GM23338 (cell line): ENCODE data around the gene NLRC3. TPM values are rescaled to one million over a fixed set of nuclear protein-coding genes. Genes with fewer than 3 reads are reported as not detected.

Experiments
- NANOG ChIP-seq: IDR thresholded peaks from 2 replicates; pipeline ENCODE4 v1.6.1; 2016; ENCODE audit warnings: antibody characterized with exemption, borderline replicate concordance
- STAT1 ChIP-seq: IDR thresholded peaks from one replicate; pipeline ENCODE4 v1.6.1; 2016; ENCODE audit warnings: antibody characterized with exemption; ENCODE audit not compliant: unreplicated experiment
- ZNF114 ChIP-seq: fragments of 250-450 bp; sonication (Bioruptor Pico); IDR thresholded peaks from 2 replicates; pipeline ENCODE4 v1.5.0; 2020; ENCODE audit warnings: mild to moderate bottlenecking, moderate library complexity
- polyA plus RNA-seq: library from polyadenylated mRNA; unstranded; fragments of >200 nt; fragmentation: Nextera tagmentation; extraction: Ambion mirVana; gene quantifications from 2 replicates; pipeline ENCODE4 v1.2.1, GENCODE V29; 2016
- total RNA-seq: library from RNA; depleted of rRNA; stranded (reverse); fragments of >200 nt; shearing (Covaris generic); gene quantifications from 2 replicates; pipeline ENCODE4 v1.2.3, GENCODE V29; 2014
- TF ChIP-seq, protein P1 (sequence below): fragments of 250-450 bp; sonication (Bioruptor Pico); IDR thresholded peaks from 2 replicates; pipeline ENCODE4 v1.5.0; 2020; ENCODE audit warnings: mild to moderate bottlenecking, moderate library complexity
- TF ChIP-seq, protein P2 (sequence below), 2 experiments: fragments of 200-600 bp in 1 of 2; sonication (generic) in 1 of 2; conservative IDR thresholded peaks; 2 replicates each; pipeline versions ENCODE4 v1.5.1 to v1.6.1; 2016 to 2017; ENCODE audit warnings: antibody characterized with exemption in 2 of 2, low read depth in 2 of 2, mild to moderate bottlenecking in 2 of 2, moderate library complexity in 1 of 2
- TF ChIP-seq, protein P3 (sequence below): IDR thresholded peaks from 2 replicates; pipeline ENCODE4 v1.6.1; 2016; ENCODE audit warnings: antibody characterized with exemption

Gene NLRC3
- total and polyA plus RNA-seq, 2 experiments from 2014 or later = 0.11 to 0.49 TPM

DNA sequence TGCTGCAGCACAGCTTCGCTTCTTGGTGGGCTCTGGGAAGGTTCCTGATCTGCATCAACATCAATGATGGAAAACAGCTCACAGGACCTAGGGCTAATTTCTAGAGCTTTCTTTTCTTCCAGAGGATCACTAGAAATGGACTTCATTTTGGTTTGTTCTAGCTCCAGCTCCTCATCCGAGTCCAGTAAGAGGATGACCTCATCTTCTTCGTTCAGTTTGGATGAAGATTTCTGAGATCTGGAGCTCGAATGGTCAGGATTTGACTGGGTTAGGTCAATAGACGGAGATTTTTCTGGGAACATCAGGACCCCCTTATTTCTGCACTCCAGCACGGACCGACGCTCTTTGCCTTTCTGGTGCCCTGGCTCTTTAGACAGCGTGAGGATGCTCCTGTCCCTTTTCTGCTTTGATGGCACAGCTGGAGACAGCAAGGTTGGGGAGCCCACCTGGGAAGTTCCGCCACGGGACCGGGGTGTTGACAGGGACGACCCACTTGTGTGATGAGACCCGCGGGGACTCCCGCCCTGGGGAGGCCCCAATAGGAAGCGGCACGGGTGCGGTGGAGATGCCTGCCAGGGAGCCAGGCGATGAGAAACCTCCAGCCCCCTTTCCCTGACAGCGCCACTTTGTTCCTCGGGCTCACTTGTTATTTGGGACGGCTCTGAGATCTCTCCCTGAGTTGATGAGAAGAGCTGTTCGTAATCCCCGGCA, 12.9 kb upstream of the NLRC3 start (continued):
- TF ChIP-seq, protein P1, sequence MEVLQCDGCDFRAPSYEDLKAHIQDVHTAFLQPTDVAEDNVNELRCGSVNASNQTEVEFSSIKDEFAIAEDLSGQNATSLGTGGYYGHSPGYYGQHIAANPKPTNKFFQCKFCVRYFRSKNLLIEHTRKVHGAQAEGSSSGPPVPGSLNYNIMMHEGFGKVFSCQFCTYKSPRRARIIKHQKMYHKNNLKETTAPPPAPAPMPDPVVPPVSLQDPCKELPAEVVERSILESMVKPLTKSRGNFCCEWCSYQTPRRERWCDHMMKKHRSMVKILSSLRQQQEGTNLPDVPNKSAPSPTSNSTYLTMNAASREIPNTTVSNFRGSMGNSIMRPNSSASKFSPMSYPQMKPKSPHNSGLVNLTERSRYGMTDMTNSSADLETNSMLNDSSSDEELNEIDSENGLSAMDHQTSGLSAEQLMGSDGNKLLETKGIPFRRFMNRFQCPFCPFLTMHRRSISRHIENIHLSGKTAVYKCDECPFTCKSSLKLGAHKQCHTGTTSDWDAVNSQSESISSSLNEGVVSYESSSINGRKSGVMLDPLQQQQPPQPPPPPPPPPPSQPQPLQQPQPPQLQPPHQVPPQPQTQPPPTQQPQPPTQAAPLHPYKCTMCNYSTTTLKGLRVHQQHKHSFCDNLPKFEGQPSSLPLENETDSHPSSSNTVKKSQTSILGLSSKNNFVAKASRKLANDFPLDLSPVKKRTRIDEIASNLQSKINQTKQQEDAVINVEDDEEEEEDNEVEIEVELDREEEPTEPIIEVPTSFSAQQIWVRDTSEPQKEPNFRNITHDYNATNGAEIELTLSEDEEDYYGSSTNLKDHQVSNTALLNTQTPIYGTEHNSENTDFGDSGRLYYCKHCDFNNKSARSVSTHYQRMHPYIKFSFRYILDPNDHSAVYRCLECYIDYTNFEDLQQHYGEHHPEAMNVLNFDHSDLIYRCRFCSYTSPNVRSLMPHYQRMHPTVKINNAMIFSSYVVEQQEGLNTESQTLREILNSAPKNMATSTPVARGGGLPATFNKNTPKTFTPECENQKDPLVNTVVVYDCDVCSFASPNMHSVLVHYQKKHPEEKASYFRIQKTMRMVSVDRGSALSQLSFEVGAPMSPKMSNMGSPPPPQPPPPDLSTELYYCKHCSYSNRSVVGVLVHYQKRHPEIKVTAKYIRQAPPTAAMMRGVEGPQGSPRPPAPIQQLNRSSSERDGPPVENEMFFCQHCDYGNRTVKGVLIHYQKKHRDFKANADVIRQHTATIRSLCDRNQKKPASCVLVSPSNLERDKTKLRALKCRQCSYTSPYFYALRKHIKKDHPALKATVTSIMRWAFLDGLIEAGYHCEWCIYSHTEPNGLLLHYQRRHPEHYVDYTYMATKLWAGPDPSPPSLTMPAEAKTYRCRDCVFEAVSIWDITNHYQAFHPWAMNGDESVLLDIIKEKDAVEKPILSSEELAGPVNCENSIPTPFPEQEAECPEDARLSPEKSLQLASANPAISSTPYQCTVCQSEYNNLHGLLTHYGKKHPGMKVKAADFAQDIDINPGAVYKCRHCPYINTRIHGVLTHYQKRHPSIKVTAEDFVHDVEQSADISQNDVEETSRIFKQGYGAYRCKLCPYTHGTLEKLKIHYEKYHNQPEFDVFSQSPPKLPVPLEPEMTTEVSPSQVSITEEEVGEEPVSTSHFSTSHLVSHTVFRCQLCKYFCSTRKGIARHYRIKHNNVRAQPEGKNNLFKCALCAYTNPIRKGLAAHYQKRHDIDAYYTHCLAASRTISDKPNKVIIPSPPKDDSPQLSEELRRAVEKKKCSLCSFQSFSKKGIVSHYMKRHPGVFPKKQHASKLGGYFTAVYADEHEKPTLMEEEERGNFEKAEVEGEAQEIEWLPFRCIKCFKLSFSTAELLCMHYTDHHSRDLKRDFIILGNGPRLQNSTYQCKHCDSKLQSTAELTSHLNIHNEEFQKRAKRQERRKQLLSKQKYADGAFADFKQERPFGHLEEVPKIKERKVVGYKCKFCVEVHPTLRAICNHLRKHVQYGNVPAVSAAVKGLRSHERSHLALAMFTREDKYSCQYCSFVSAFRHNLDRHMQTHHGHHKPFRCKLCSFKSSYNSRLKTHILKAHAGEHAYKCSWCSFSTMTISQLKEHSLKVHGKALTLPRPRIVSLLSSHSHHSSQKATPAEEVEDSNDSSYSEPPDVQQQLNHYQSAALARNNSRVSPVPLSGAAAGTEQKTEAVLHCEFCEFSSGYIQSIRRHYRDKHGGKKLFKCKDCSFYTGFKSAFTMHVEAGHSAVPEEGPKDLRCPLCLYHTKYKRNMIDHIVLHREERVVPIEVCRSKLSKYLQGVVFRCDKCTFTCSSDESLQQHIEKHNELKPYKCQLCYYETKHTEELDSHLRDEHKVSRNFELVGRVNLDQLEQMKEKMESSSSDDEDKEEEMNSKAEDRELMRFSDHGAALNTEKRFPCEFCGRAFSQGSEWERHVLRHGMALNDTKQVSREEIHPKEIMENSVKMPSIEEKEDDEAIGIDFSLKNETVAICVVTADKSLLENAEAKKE = no peak
- TF ChIP-seq ZNF114 (CRISPR knock-in tag) = no peak
- TF ChIP-seq, protein P2, sequence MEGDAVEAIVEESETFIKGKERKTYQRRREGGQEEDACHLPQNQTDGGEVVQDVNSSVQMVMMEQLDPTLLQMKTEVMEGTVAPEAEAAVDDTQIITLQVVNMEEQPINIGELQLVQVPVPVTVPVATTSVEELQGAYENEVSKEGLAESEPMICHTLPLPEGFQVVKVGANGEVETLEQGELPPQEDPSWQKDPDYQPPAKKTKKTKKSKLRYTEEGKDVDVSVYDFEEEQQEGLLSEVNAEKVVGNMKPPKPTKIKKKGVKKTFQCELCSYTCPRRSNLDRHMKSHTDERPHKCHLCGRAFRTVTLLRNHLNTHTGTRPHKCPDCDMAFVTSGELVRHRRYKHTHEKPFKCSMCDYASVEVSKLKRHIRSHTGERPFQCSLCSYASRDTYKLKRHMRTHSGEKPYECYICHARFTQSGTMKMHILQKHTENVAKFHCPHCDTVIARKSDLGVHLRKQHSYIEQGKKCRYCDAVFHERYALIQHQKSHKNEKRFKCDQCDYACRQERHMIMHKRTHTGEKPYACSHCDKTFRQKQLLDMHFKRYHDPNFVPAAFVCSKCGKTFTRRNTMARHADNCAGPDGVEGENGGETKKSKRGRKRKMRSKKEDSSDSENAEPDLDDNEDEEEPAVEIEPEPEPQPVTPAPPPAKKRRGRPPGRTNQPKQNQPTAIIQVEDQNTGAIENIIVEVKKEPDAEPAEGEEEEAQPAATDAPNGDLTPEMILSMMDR (conservative IDR thresholded peaks at IDR 0.05; ENCODE audit: low read depth in 2 of 2) = no peak
- no peak for TF ChIP-seq NANOG
- no peak for TF ChIP-seq STAT1
- TF ChIP-seq, protein P3, sequence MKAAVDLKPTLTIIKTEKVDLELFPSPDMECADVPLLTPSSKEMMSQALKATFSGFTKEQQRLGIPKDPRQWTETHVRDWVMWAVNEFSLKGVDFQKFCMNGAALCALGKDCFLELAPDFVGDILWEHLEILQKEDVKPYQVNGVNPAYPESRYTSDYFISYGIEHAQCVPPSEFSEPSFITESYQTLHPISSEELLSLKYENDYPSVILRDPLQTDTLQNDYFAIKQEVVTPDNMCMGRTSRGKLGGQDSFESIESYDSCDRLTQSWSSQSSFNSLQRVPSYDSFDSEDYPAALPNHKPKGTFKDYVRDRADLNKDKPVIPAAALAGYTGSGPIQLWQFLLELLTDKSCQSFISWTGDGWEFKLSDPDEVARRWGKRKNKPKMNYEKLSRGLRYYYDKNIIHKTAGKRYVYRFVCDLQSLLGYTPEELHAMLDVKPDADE = no peak
